Measurements from ENCODE around the gene GPS2.

Gene GPS2

GRCh38 chr17:7293816-7294613, 21.1 kb downstream of the GPS2 start:
- no peaks in the 10 kb centered on the region for H3K36me3 ChIP-seq (ENCODE audit: control insufficient read depth, insufficient read depth, low read length)
- no peak overlapping the region for H3K9ac ChIP-seq (ENCODE audit: low read length)
- H3K4me1 ChIP-seq (ENCODE audit: control insufficient read depth, insufficient read depth, low read length), result peaks cover 19% of the 10 kb centered on the region
- H3K9me3 ChIP-seq (ENCODE audit: control insufficient read depth, low read length), result no peaks in the 10 kb centered on the region
- H3K4me3 ChIP-seq (ENCODE audit: low read length), result no peak overlapping the region
- peaks cover 19% of the 10 kb centered on the region for H3K27me3 ChIP-seq (ENCODE audit: control insufficient read depth, insufficient read depth, low read length)

DNA sequence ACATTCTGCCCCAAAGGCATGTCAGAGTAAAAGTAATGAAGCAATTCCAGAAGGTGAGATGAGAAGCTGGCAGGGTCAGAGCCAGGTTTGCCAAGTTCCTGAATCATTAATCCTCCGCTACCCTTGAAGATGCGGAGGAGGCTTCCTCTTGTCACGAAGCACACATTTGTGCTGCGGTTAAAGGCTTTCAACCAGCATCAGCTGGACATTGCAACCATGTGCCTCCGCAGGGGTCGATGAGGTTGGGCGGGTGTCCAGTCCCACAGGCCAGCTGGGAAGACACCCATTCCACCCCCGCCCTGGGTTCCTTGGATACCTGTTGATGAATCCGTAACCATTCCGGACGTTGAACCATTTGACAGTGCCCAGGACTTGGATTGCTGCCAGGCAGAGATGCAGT, 22.0 kb downstream of the GPS2 start:
- no peaks in the 10 kb centered on the region for H3K36me3 ChIP-seq (ENCODE audit: control insufficient read depth, insufficient read depth, low read length)
- peaks cover 19% of the 10 kb centered on the region for H3K27me3 ChIP-seq (ENCODE audit: control insufficient read depth, insufficient read depth, low read length)
- no peaks in the 10 kb centered on the region for H3K9me3 ChIP-seq (ENCODE audit: control insufficient read depth, low read length)
- H3K4me3 ChIP-seq (ENCODE audit: low read length), result no peak overlapping the region
- H3K9ac ChIP-seq (ENCODE audit: low read length), result no peak overlapping the region
- H3K4me1 ChIP-seq (ENCODE audit: control insufficient read depth, insufficient read depth, low read length), result peaks cover 19% of the 10 kb centered on the region

DNA sequence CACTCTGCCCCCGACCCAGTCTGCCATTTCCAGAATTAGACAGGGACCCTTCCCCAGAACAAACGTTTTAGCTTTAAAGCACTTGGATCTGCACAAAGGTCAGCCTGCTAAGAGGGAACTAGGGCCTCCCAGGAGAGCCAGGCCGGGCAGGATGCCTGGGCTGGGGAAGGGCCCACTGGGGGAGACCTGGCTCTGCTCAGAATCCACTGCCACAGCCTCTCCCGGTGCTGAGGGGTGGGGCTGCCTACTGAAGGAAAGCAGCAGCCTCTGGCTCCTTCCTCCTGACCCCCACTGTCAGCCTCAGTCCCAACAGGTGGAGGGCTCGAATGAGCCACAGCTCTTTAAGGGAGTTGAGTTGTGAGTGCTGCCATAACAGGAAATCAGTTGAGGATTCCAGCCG, 22.4 kb downstream of the GPS2 start:
- peaks cover 19% of the 10 kb centered on the region for H3K4me1 ChIP-seq (ENCODE audit: control insufficient read depth, insufficient read depth, low read length)
- H3K9me3 ChIP-seq (ENCODE audit: control insufficient read depth, low read length), result no peaks in the 10 kb centered on the region
- H3K9ac ChIP-seq (ENCODE audit: low read length), result no peak overlapping the region
- peaks cover 19% of the 10 kb centered on the region for H3K27me3 ChIP-seq (ENCODE audit: control insufficient read depth, insufficient read depth, low read length)
- H3K4me3 ChIP-seq (ENCODE audit: low read length), result no peak overlapping the region
- no peaks in the 10 kb centered on the region for H3K36me3 ChIP-seq (ENCODE audit: control insufficient read depth, insufficient read depth, low read length)

DNA sequence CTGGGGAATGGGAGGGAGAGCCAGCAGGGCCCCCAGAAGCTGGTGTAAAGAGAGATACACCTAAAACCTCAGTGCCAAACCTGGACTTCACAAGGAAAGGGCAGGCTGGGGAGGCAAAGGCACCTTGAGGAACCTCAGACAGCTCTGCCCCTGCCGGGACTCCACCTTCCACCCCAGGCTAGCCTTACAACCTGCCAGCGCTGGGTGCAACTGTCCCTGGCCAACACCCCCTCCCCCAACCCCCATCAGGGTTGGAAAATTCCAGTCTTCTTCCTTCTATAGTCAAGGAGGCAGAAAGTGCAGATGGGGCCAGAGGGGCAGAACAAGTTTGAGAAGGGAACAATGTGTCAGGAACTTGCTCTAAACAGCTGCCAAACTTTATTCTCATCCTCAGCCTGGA, 23.0 kb downstream of the GPS2 start:
- Histone ChIP-seq H3K4me3 (ENCODE audit: low read length) (no peak overlapping the region), H3K36me3 (ENCODE audit: control insufficient read depth, insufficient read depth, low read length) (no peaks in the 10 kb centered on the region), H3K9me3 (ENCODE audit: control insufficient read depth, low read length) (no peaks in the 10 kb centered on the region), H3K27me3 (ENCODE audit: control insufficient read depth, insufficient read depth, low read length) (peaks cover 19% of the 10 kb centered on the region), H3K9ac (ENCODE audit: low read length) (no peak overlapping the region), H3K4me1 (ENCODE audit: control insufficient read depth, insufficient read depth, low read length) (peaks cover 19% of the 10 kb centered on the region)

GRCh38 chr17:7290685-7291084, 24.5 kb downstream of the GPS2 start:
- Histone ChIP-seq H3K4me1 (ENCODE audit: control insufficient read depth, insufficient read depth, low read length) (peaks cover 12% of the 10 kb centered on the region), H3K9ac (ENCODE audit: low read length) (no peak overlapping the region), H3K9me3 (ENCODE audit: control insufficient read depth, low read length) (no peaks in the 10 kb centered on the region), H3K36me3 (ENCODE audit: control insufficient read depth, insufficient read depth, low read length) (no peaks in the 10 kb centered on the region), H3K27me3 (ENCODE audit: control insufficient read depth, insufficient read depth, low read length) (peaks cover 14% of the 10 kb centered on the region), H3K4me3 (ENCODE audit: low read length) (no peak overlapping the region)

- Histone ChIP-seq H3K9me3 (ENCODE audit: control insufficient read depth, low read length) (no peaks in the 10 kb centered on the region), H3K4me1 (ENCODE audit: control insufficient read depth, insufficient read depth, low read length) (peaks cover 9% of the 10 kb centered on the region), H3K27me3 (ENCODE audit: control insufficient read depth, insufficient read depth, low read length) (peaks cover 14% of the 10 kb centered on the region), H3K4me3 (ENCODE audit: low read length) (no peak overlapping the region), H3K36me3 (ENCODE audit: control insufficient read depth, insufficient read depth, low read length) (no peaks in the 10 kb centered on the region), H3K9ac (ENCODE audit: low read length) (no peak overlapping the region)
Observed at GRCh38 chr17:7290166-7290565, 25.0 kb downstream of the GPS2 start.

GRCh38 chr17:7289256-7290032, 25.7 kb downstream of the GPS2 start:
- H3K9ac ChIP-seq (ENCODE audit: low read length), result no peak overlapping the region
- H3K9me3 ChIP-seq (ENCODE audit: control insufficient read depth, low read length), result no peaks in the 10 kb centered on the region
- peaks cover 16% of the 10 kb centered on the region for H3K27me3 ChIP-seq (ENCODE audit: control insufficient read depth, insufficient read depth, low read length)
- H3K4me1 ChIP-seq (ENCODE audit: control insufficient read depth, insufficient read depth, low read length), result peaks cover 5% of the 10 kb centered on the region
- H3K4me3 ChIP-seq (ENCODE audit: low read length), result no peak overlapping the region
- no peaks in the 10 kb centered on the region for H3K36me3 ChIP-seq (ENCODE audit: control insufficient read depth, insufficient read depth, low read length)

DNA sequence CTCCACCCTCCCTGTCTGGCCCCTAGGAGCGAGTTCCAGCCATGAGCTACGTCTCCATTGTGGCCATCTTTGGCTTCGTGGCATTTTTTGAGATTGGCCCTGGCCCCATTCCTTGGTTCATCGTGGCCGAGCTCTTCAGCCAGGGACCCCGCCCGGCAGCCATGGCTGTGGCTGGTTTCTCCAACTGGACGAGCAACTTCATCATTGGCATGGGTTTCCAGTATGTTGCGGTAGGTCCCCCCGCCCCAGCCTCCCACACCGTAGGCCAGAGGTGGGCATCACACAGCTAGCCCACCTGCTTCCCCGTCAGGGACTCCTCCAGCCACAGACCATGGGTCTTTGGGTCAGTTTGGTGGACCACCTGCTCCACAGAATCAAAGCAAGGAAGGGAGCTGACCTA, 29.5 kb downstream of the GPS2 start:
- Histone ChIP-seq H3K4me1 (ENCODE audit: control insufficient read depth, insufficient read depth, low read length) (peaks cover 16% of the 10 kb centered on the region), H3K4me3 (ENCODE audit: low read length) (no peak overlapping the region), H3K9ac (ENCODE audit: low read length) (no peak overlapping the region), H3K9me3 (ENCODE audit: control insufficient read depth, low read length) (no peaks in the 10 kb centered on the region), H3K27me3 (ENCODE audit: control insufficient read depth, insufficient read depth, low read length) (peaks cover 37% of the 10 kb centered on the region), H3K36me3 (ENCODE audit: control insufficient read depth, insufficient read depth, low read length) (no peaks in the 10 kb centered on the region)

GRCh38 chr17:7284911-7285310, 30.2 kb downstream of the GPS2 start:
- Histone ChIP-seq H3K27me3 (ENCODE audit: control insufficient read depth, insufficient read depth, low read length) (peaks cover 43% of the 10 kb centered on the region), H3K36me3 (ENCODE audit: control insufficient read depth, insufficient read depth, low read length) (no peaks in the 10 kb centered on the region), H3K4me1 (ENCODE audit: control insufficient read depth, insufficient read depth, low read length) (peaks cover 21% of the 10 kb centered on the region), H3K9me3 (ENCODE audit: control insufficient read depth, low read length) (no peaks in the 10 kb centered on the region), H3K9ac (ENCODE audit: low read length) (no peak overlapping the region), H3K4me3 (ENCODE audit: low read length) (no peak overlapping the region)

GRCh38 chr17:7283471-7284216, 31.5 kb downstream of the GPS2 start:
- H3K4me3 ChIP-seq (ENCODE audit: low read length), result no peak overlapping the region
- H3K36me3 ChIP-seq (ENCODE audit: control insufficient read depth, insufficient read depth, low read length), result no peaks in the 10 kb centered on the region
- peaks cover 21% of the 10 kb centered on the region for H3K4me1 ChIP-seq (ENCODE audit: control insufficient read depth, insufficient read depth, low read length)
- H3K9ac ChIP-seq (ENCODE audit: low read length), result no peak overlapping the region
- H3K27me3 ChIP-seq (ENCODE audit: control insufficient read depth, insufficient read depth, low read length), result peaks cover 43% of the 10 kb centered on the region
- no peaks in the 10 kb centered on the region for H3K9me3 ChIP-seq (ENCODE audit: control insufficient read depth, low read length)

DNA sequence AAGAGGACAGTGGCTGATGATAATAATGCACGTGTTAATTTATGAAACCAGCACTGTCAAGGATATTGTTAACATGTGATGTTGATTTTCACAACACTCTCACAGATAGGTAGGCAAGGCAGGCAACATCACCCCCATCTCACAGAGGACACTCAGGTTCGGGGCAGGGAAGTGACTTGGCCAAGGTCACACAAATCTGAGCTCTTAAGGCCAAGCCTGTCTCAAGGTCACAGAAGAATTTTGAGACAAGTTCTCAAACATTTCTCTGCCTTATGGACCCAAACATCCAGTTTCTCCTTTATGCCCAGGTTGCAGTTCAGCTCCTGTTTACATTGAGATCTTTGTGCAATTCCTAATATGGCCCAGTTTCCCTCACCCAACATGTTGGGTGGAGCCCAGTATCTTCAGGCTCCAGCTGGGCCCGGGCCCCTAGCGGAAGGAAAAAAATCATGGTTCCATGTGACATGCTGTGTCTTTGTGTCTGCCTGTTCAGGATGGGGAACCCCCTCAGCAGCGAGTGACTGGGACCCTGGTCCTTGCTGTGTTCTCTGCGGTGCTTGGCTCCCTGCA, 32.3 kb downstream of the GPS2 start:
- no peaks in the 10 kb centered on the region for H3K36me3 ChIP-seq (ENCODE audit: control insufficient read depth, insufficient read depth, low read length)
- H3K4me3 ChIP-seq (ENCODE audit: low read length), result no peak overlapping the region
- peaks cover 21% of the 10 kb centered on the region for H3K4me1 ChIP-seq (ENCODE audit: control insufficient read depth, insufficient read depth, low read length)
- no peak overlapping the region for H3K9ac ChIP-seq (ENCODE audit: low read length)
- no peaks in the 10 kb centered on the region for H3K9me3 ChIP-seq (ENCODE audit: control insufficient read depth, low read length)
- H3K27me3 ChIP-seq (ENCODE audit: control insufficient read depth, insufficient read depth, low read length), result peaks cover 43% of the 10 kb centered on the region
